Measurements from ENCODE around the gene APRT.
"Not testable (repeated sequence)": the region's sequence is repeated elsewhere in the genome, so short reads cannot be mapped to it uniquely, and the experiment has no call there.

Gene APRT

GRCh38 chr16:88792078-88792550 is 19.6 kb downstream of the APRT start:
- peaks cover 23% of the 10 kb centered on the region for H3K4me1 ChIP-seq (ENCODE audit: control insufficient read depth, insufficient read depth, low read length)
- H3K9me3 ChIP-seq (ENCODE audit: control insufficient read depth, low read length): no peaks in the 10 kb centered on the region
- peaks cover 6% of the 10 kb centered on the region for H3K27me3 ChIP-seq (replicated peaks; ENCODE audit: control insufficient read depth, insufficient read depth, low read length)
- DNase-seq (ENCODE audit: low read depth): peak; percentile 62
- H3K9ac ChIP-seq (ENCODE audit: low read length): no peak overlapping the region
- no peaks in the 10 kb centered on the region for H3K36me3 ChIP-seq (ENCODE audit: control insufficient read depth, insufficient read depth, low read length, severe bottlenecking)
- H3K4me3 ChIP-seq (ENCODE audit: low read length): no peak overlapping the region

GRCh38 chr16:88790312-88791211 is 21.2 kb downstream of the APRT start:
- Histone ChIP-seq H3K9ac (ENCODE audit: low read length) (no peak overlapping the region), H3K4me3 (ENCODE audit: low read length) (no peak overlapping the region), H3K36me3 (ENCODE audit: control insufficient read depth, insufficient read depth, low read length, severe bottlenecking) (no peaks in the 10 kb centered on the region), H3K4me1 (ENCODE audit: control insufficient read depth, insufficient read depth, low read length) (peaks cover 23% of the 10 kb centered on the region), H3K27me3 (replicated peaks; ENCODE audit: control insufficient read depth, insufficient read depth, low read length) (peaks cover 6% of the 10 kb centered on the region), H3K9me3 (ENCODE audit: control insufficient read depth, low read length) (no peaks in the 10 kb centered on the region)
- peak; percentile 55 for DNase-seq (ENCODE audit: low read depth)

GRCh38 chr16:88789594-88789993 is 22.1 kb downstream of the APRT start:
- Histone ChIP-seq H3K9me3 (ENCODE audit: control insufficient read depth, low read length) (no peaks in the 10 kb centered on the region), H3K4me3 (ENCODE audit: low read length) (no peak overlapping the region), H3K27me3 (replicated peaks; ENCODE audit: control insufficient read depth, insufficient read depth, low read length) (peaks cover 6% of the 10 kb centered on the region), H3K4me1 (ENCODE audit: control insufficient read depth, insufficient read depth, low read length) (peaks cover 23% of the 10 kb centered on the region), H3K9ac (ENCODE audit: low read length) (no peak overlapping the region), H3K36me3 (ENCODE audit: control insufficient read depth, insufficient read depth, low read length, severe bottlenecking) (no peaks in the 10 kb centered on the region)
- DNase-seq (ENCODE audit: low read depth): no peak

GRCh38 chr16:88788749-88789148 is 23.0 kb downstream of the APRT start:
- H3K9me3 ChIP-seq (ENCODE audit: control insufficient read depth, low read length); H3K36me3 ChIP-seq (ENCODE audit: control insufficient read depth, insufficient read depth, low read length, severe bottlenecking); H3K27me3 ChIP-seq (replicated peaks; ENCODE audit: control insufficient read depth, insufficient read depth, low read length); H3K4me3 ChIP-seq (ENCODE audit: low read length); DNase-seq (ENCODE audit: low read depth); H3K9ac ChIP-seq (ENCODE audit: low read length): not testable (repeated sequence)
- H3K4me1 ChIP-seq (ENCODE audit: control insufficient read depth, insufficient read depth, low read length): peaks cover 23% of the 10 kb centered on the region

GRCh38 chr16:88787579-88788314 is 24.0 kb downstream of the APRT start:
- Histone ChIP-seq H3K9me3 (ENCODE audit: control insufficient read depth, low read length) (no peaks in the 10 kb centered on the region), H3K4me1 (ENCODE audit: control insufficient read depth, insufficient read depth, low read length) (peaks cover 30% of the 10 kb centered on the region), H3K36me3 (ENCODE audit: control insufficient read depth, insufficient read depth, low read length, severe bottlenecking) (no peaks in the 10 kb centered on the region), H3K9ac (ENCODE audit: low read length) (no peak overlapping the region), H3K27me3 (replicated peaks; ENCODE audit: control insufficient read depth, insufficient read depth, low read length) (peaks cover 4% of the 10 kb centered on the region), H3K4me3 (ENCODE audit: low read length) (no peak overlapping the region)
- no peak for DNase-seq (ENCODE audit: low read depth)

GRCh38 chr16:88785106-88785924 is 26.4 kb downstream of the APRT start, which contains the start of gene PIEZO1:
Gene PIEZO1 (minus strand): TSS chr16:88785220. CDS start chr16:88784964, 256 bp downstream.
- Histone ChIP-seq H3K4me3 (ENCODE audit: low read length) (peak within 1 kb of the TSS; percentile 89), H3K4me1 (ENCODE audit: control insufficient read depth, insufficient read depth, low read length) (peaks cover 40% of the 10 kb centered on the region), H3K9me3 (ENCODE audit: control insufficient read depth, low read length) (no peaks in the 10 kb centered on the region), H3K36me3 (ENCODE audit: control insufficient read depth, insufficient read depth, low read length, severe bottlenecking) (no peaks in the 10 kb centered on the region), H3K27me3 (replicated peaks; ENCODE audit: control insufficient read depth, insufficient read depth, low read length) (no peaks in the 10 kb centered on the region), H3K9ac (ENCODE audit: low read length) (peak within 1 kb of the TSS; percentile 96)
- peak; percentile 92 for DNase-seq (ENCODE audit: low read depth)

GRCh38 chr16:88784856-88785105 is 26.9 kb downstream of the APRT start:
- no peaks in the 10 kb centered on the region for H3K9me3 ChIP-seq (ENCODE audit: control insufficient read depth, low read length)

GRCh38 chr16:88784074-88784855 is 27.5 kb downstream of the APRT start:
- peak overlapping the region; percentile 89 for H3K4me3 ChIP-seq (ENCODE audit: low read length)
- H3K9me3 ChIP-seq (ENCODE audit: control insufficient read depth, low read length): no peaks in the 10 kb centered on the region
- H3K27me3 ChIP-seq (replicated peaks; ENCODE audit: control insufficient read depth, insufficient read depth, low read length): no peaks in the 10 kb centered on the region
- DNase-seq (ENCODE audit: low read depth): peak; percentile 94
- H3K36me3 ChIP-seq (ENCODE audit: control insufficient read depth, insufficient read depth, low read length, severe bottlenecking): no peaks in the 10 kb centered on the region
- H3K9ac ChIP-seq (ENCODE audit: low read length): peak overlapping the region; percentile 96
- H3K4me1 ChIP-seq (ENCODE audit: control insufficient read depth, insufficient read depth, low read length): peaks cover 46% of the 10 kb centered on the region

More at GRCh38 chr16:88784856-88785105, 26.9 kb downstream of the APRT start:
- Histone ChIP-seq H3K9ac (ENCODE audit: low read length) (peak overlapping the region; percentile 96), H3K36me3 (ENCODE audit: control insufficient read depth, insufficient read depth, low read length, severe bottlenecking) (no peaks in the 10 kb centered on the region), H3K4me1 (ENCODE audit: control insufficient read depth, insufficient read depth, low read length) (peaks cover 41% of the 10 kb centered on the region), H3K27me3 (replicated peaks; ENCODE audit: control insufficient read depth, insufficient read depth, low read length) (no peaks in the 10 kb centered on the region), H3K4me3 (ENCODE audit: low read length) (peak overlapping the region; percentile 89)
- no peak for DNase-seq (ENCODE audit: low read depth)

GRCh38 chr16:88783391-88784073 is 28.2 kb downstream of the APRT start:
- no peaks in the 10 kb centered on the region for H3K9me3 ChIP-seq (ENCODE audit: control insufficient read depth, low read length)
- peaks cover 51% of the 10 kb centered on the region for H3K4me1 ChIP-seq (ENCODE audit: control insufficient read depth, insufficient read depth, low read length)
- DNase-seq (ENCODE audit: low read depth): peak; percentile 54
- peak overlapping the region; percentile 96 for H3K9ac ChIP-seq (ENCODE audit: low read length)
- H3K27me3 ChIP-seq (replicated peaks; ENCODE audit: control insufficient read depth, insufficient read depth, low read length): no peaks in the 10 kb centered on the region
- H3K4me3 ChIP-seq (ENCODE audit: low read length): peak overlapping the region; percentile 89
- no peaks in the 10 kb centered on the region for H3K36me3 ChIP-seq (ENCODE audit: control insufficient read depth, insufficient read depth, low read length, severe bottlenecking)

All from adipocyte (in vitro differentiated cells).